ENCODE data around the gene UBE2O. TPM values are rescaled to one million over a fixed set of nuclear protein-coding genes. Genes with fewer than 3 reads are reported as not detected.

The UBE2O gene
- polyA plus RNA-seq, 1 of the 3 experiments (the other 2 are of a cell fraction), result 25.4 TPM

GRCh38 chr17:76476736-76477135 lies 23.8 kb upstream of the UBE2O start:
- WGBS (ENCODE audit: low lambda C conversion rate), result 90% methylated on average over 15 of the region's 20 CpGs
- no peaks in the 10 kb centered on the region for H3K9me3 ChIP-seq
- no peak overlapping the region for H3K4me3 ChIP-seq (ENCODE audit: low read depth in 2 of 2, low read length in 1 of 2)

More at GRCh38 chr17:76476736-76477135, 23.8 kb upstream of the UBE2O start:
- no peaks in the 10 kb centered on the region for H3K9me2 ChIP-seq
- H3K36me3 ChIP-seq (replicated peaks in 1 of 2; ENCODE audit: control insufficient read depth in 1 of 2, insufficient read depth in 2 of 2, low read length in 1 of 2), result peaks cover 0 to 19% of the 10 kb centered on the region in 2 experiments
- H3F3A ChIP-seq (replicated peaks; ENCODE audit: insufficient read depth), result no peaks in the 10 kb centered on the region
- no peaks in the 10 kb centered on the region for H3K79me2 ChIP-seq (ENCODE audit: insufficient read depth)
- DNase-seq, result no peak
- POLR2A ChIA-PET, result interaction anchor here (1.2 kb wide), 1 partner anchor 9 kb away, joined by 4 read pairs; no protein-coding TSS in a partner anchor
- H3K4me1 ChIP-seq (ENCODE audit: control insufficient read depth in 1 of 2, insufficient read depth in 2 of 2, low read depth in 1 of 2, low read length in 1 of 2), result no peaks in the 10 kb centered on the region
- H4K20me1 ChIP-seq (ENCODE audit: insufficient read depth), result no peaks in the 10 kb centered on the region
- CTCF ChIA-PET, result interaction anchor here (0.9 to 56.8 kb wide), 5 partner anchors 1 to 147 kb away, joined by 4 to 1687 read pairs (median 5); partner anchors contain the start of genes AANAT, RHBDF2 and UBE2O
- H2AFZ ChIP-seq (ENCODE audit: low read depth), result no peak overlapping the region
- TF ChIP-seq RFX5 (IDR thresholded peaks at IDR 0.05; ENCODE audit: low read length) (no peak), RAD21 (IDR thresholded peaks at IDR 0.05; ENCODE audit: low read length) (no peak), FOXM1 (IDR thresholded peaks at IDR 0.05; ENCODE audit: low read depth) (no peak), PBX3 (IDR thresholded peaks at IDR 0.05) (no peak), ELF1 (IDR thresholded peaks at IDR 0.05) (no peak), GABPA (IDR thresholded peaks at IDR 0.05; ENCODE audit: low read depth) (no peak), IRF3 (IDR thresholded peaks at IDR 0.05; ENCODE audit: low read depth, low read length) (no peak), NRF1 (IDR thresholded peaks at IDR 0.05; ENCODE audit: low read depth, low read length) (no peak), EZH2phosphoT487 (IDR thresholded peaks at IDR 0.05; ENCODE audit: borderline replicate concordance, low read depth) (no peak), FOXJ3 (CRISPR knock-in tag; IDR thresholded peaks at IDR 0.05) (no peak), CHD2 (IDR thresholded peaks at IDR 0.05; ENCODE audit: low read length, partially characterized antibody) (no peak), GATA2 (CRISPR knock-in tag; IDR thresholded peaks at IDR 0.05) (no peak), RCOR1 (IDR thresholded peaks at IDR 0.05; ENCODE audit: low read length) (no peak), JUND (IDR thresholded peaks at IDR 0.05) (no peak), TAF1 (IDR thresholded peaks at IDR 0.05; ENCODE audit: borderline replicate concordance, low read depth, low read length) (no peak), TEAD4 (IDR thresholded peaks at IDR 0.05; ENCODE audit: borderline replicate concordance, insufficient read depth) (no peak), USF2 (IDR thresholded peaks at IDR 0.05; ENCODE audit: borderline replicate concordance, low read depth, low read length) (no peak), MXI1 (IDR thresholded peaks at IDR 0.05; ENCODE audit: low read depth, low read length) (no peak), SMC3 (IDR thresholded peaks at IDR 0.05; ENCODE audit: low read depth, low read length) (no peak)
- TF ChIP-seq, protein P1, sequence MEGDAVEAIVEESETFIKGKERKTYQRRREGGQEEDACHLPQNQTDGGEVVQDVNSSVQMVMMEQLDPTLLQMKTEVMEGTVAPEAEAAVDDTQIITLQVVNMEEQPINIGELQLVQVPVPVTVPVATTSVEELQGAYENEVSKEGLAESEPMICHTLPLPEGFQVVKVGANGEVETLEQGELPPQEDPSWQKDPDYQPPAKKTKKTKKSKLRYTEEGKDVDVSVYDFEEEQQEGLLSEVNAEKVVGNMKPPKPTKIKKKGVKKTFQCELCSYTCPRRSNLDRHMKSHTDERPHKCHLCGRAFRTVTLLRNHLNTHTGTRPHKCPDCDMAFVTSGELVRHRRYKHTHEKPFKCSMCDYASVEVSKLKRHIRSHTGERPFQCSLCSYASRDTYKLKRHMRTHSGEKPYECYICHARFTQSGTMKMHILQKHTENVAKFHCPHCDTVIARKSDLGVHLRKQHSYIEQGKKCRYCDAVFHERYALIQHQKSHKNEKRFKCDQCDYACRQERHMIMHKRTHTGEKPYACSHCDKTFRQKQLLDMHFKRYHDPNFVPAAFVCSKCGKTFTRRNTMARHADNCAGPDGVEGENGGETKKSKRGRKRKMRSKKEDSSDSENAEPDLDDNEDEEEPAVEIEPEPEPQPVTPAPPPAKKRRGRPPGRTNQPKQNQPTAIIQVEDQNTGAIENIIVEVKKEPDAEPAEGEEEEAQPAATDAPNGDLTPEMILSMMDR (IDR thresholded peaks at IDR 0.05), result no peak
- no peak overlapping the region for H3K9ac ChIP-seq
- no peak overlapping the region for H3K27ac ChIP-seq (ENCODE audit: low read depth in 2 of 2, low read length in 1 of 2)
- H3K27me3 ChIP-seq (ENCODE audit: insufficient read depth), result no peaks in the 10 kb centered on the region
- H3K4me2 ChIP-seq, result no peak overlapping the region

Data from SK-N-SH (cell line).